Loucy (cell line): ENCODE data around the gene NFATC1.

Experiments
- CTCF ChIP-seq: fragments of 200-600 bp; sonication (generic); conservative IDR thresholded peaks from 2 replicates; pipeline ENCODE4 v1.5.1; 2014; ENCODE audit warnings: mild to moderate bottlenecking, antibody characterized with exemption, low read length
- EZH2phosphoT487 ChIP-seq: fragments of 200-600 bp; IDR thresholded peaks from 2 replicates; pipeline ENCODE4 v1.6.1; 2018; ENCODE audit warnings: antibody characterized with exemption, mild to moderate bottlenecking, moderate library complexity, borderline replicate concordance

- TF ChIP-seq CTCF (no peak), EZH2phosphoT487 (no peak)
Observed at GRCh38 chr18:79569720-79570119, 174.0 kb downstream of the NFATC1 start.
